HG03520 (cell line): ENCODE measurements around the gene SERTAD1.
"Not testable (repeated sequence)": the region's sequence is repeated elsewhere in the genome, so short reads cannot be mapped to it uniquely, and the experiment has no call there.

ENCODE experiments used
- ATAC-seq: cut with Tn5 transposase; IDR thresholded peaks from one replicate; pipeline ENCODE4 v1.9.1; 2021; ENCODE audit warnings: mild to moderate bottlenecking, moderate library complexity; ENCODE audit not compliant: unreplicated experiment

SERTAD1 gene

GRCh38 chr19:40425450-40426287 lies at the start of gene SERTAD1:
Gene SERTAD1, minus strand, starts transcription at chr19:40425992. Its CDS starts 2,446 bp downstream, at chr19:40423546.
- ATAC-seq = peak; percentile 80

GRCh38 chr19:40474737-40475136 lies 48.9 kb upstream of the SERTAD1 start:
- no peak for ATAC-seq

- ATAC-seq = no peak
Measured at GRCh38 chr19:40472516-40472915, 46.7 kb upstream of the SERTAD1 start.

- no peak for ATAC-seq
Measured at GRCh38 chr19:40471111-40471510, 45.3 kb upstream of the SERTAD1 start.

- no peak for ATAC-seq
Measured at GRCh38 chr19:40469011-40469410, 43.2 kb upstream of the SERTAD1 start.

- ATAC-seq = no peak
Measured at GRCh38 chr19:40466985-40467734, 41.4 kb upstream of the SERTAD1 start, which contains the start of gene SPTBN4. Gene SPTBN4, plus strand, starts transcription at chr19:40467001. Its CDS starts 5,621 bp downstream, at chr19:40472622.

- peak; percentile 20 for ATAC-seq
Measured at GRCh38 chr19:40466219-40466984, 40.6 kb upstream of the SERTAD1 start.

GRCh38 chr19:40465557-40466218 lies 39.9 kb upstream of the SERTAD1 start, which contains the start of gene BLVRB:
Gene BLVRB, minus strand, starts transcription at chr19:40465745. Its CDS starts 57 bp downstream, at chr19:40465688.
- peak; percentile 80 for ATAC-seq

GRCh38 chr19:40465025-40465556 lies 39.3 kb upstream of the SERTAD1 start:
- no peak for ATAC-seq

- no peak for ATAC-seq
Measured at GRCh38 chr19:40464059-40465024, 38.5 kb upstream of the SERTAD1 start.

GRCh38 chr19:40463587-40464037 lies 37.8 kb upstream of the SERTAD1 start:
- not testable (repeated sequence) for ATAC-seq

- ATAC-seq = no peak
Measured at GRCh38 chr19:40461669-40462221, 36.0 kb upstream of the SERTAD1 start.

- ATAC-seq = no peak
Measured at GRCh38 chr19:40460185-40460584, 34.4 kb upstream of the SERTAD1 start.

GRCh38 chr19:40458597-40458974 lies 32.8 kb upstream of the SERTAD1 start:
- ATAC-seq = no peak

GRCh38 chr19:40457953-40458596 lies 32.3 kb upstream of the SERTAD1 start:
- ATAC-seq = no peak

- ATAC-seq = no peak
Measured at GRCh38 chr19:40457048-40457447, 31.3 kb upstream of the SERTAD1 start.

- ATAC-seq = not testable (repeated sequence)
Measured at GRCh38 chr19:40453943-40454342, 28.2 kb upstream of the SERTAD1 start.

GRCh38 chr19:40453151-40453735 lies 27.5 kb upstream of the SERTAD1 start:
- no peak for ATAC-seq
